ENCODE data around the gene LMO1. TPM values are rescaled to one million over a fixed set of nuclear protein-coding genes. Genes with fewer than 3 reads are reported as not detected.

Gene LMO1
- total and polyA plus RNA-seq, 2 of the 13 experiments (the other 11 are each of a cell fraction or from before 2014, with no cell fraction given): not detected

- peaks cover 0 to 32% of the 10 kb centered on the region in 2 experiments; a peak in 4 of 5 replicates for H3K27me3 ChIP-seq (ENCODE audit: control insufficient read depth in 1 of 2, insufficient read depth in 2 of 2, low read length in 2 of 2)
- POLR2A ChIA-PET: no interaction called here
- no peaks in the 10 kb centered on the region for H3K9me3 ChIP-seq (ENCODE audit: low read length)
- H3K4me3 ChIP-seq (replicated peaks in 1 of 3; ENCODE audit: insufficient read depth in 1 of 3, low read depth in 2 of 3, low read length in 3 of 3): no peak overlapping the region
- H3K36me3 ChIP-seq (replicated peaks in 1 of 2; ENCODE audit: control insufficient read depth in 1 of 2, insufficient read depth in 2 of 2, low read length in 2 of 2): no peaks in the 10 kb centered on the region
- CTCF ChIA-PET (ENCODE audit: low intra/inter-chr PET ratio, low total read pairs): no interaction called here
- TF ChIP-seq ZNF3 (CRISPR knock-in tag; IDR thresholded peaks at IDR 0.05) (0 out of 2 replicates have a peak, but pooled peaks have one; percentile 48), HOXA3 (CRISPR knock-in tag; IDR thresholded peaks at IDR 0.05) (no peak), TBL1XR1 (IDR thresholded peaks at IDR 0.05; ENCODE audit: borderline replicate concordance, low read length, partially characterized antibody) (no peak), TOE1 (CRISPR knock-in tag; IDR thresholded peaks at IDR 0.05) (no peak), ZNF33A (CRISPR knock-in tag; IDR thresholded peaks at IDR 0.05; ENCODE audit: borderline replicate concordance) (no peak), ZFP1 (CRISPR knock-in tag; IDR thresholded peaks at IDR 0.05) (no peak), ZNF710 (CRISPR knock-in tag; IDR thresholded peaks at IDR 0.05; ENCODE audit: borderline replicate concordance) (no peak)
- intact Hi-C loops (cut with micrococcal nuclease; ENCODE audit: unreplicated experiment): no loop called here
- no peak for DNase-seq (ENCODE audit: low spot score)
- FAIRE-seq: no peak
- in situ Hi-C loops (cut with HindIII; ENCODE audit: extremely low pct_ligation_motif_present, low pct_unique_long_range_greater_than_20kb): no loop called here
- no peak overlapping the region for H3K27ac ChIP-seq (ENCODE audit: extremely low read length, insufficient read depth, low read length)
- no peaks in the 10 kb centered on the region for H3K79me2 ChIP-seq (ENCODE audit: insufficient read depth, low read length)
- no peak overlapping the region for H2AFZ ChIP-seq (ENCODE audit: low read length)
- BruUV-seq (replicated peaks): no TSS peak
- no peaks in the 10 kb centered on the region; the same call in 1 of the 2 replicates for H4K20me1 ChIP-seq (ENCODE audit: insufficient read depth, low read length)
- no peak overlapping the region for H3K9ac ChIP-seq (ENCODE audit: insufficient read depth, low read depth, low read length)
- H3K4me2 ChIP-seq (ENCODE audit: low read depth, low read length): no peak overlapping the region
- WGBS (ENCODE audit: low lambda C conversion rate): 8% methylated on average over 5 of the region's 6 CpGs
- ATAC-seq: no peak
- H3K4me1 ChIP-seq (ENCODE audit: insufficient read depth, low read length): no peaks in the 10 kb centered on the region
These were observed 40.2 kb downstream of the LMO1 start for GRCh38 chr11:8223513-8223900.

Data from HepG2 (cell line).